SK-N-SH (cell line): ENCODE measurements around the gene CHST3. TPM values are rescaled to one million over a fixed set of nuclear protein-coding genes. Genes with fewer than 3 reads are reported as not detected.

Experiments
- CTCF ChIA-PET: fragments of 300-600, 350-600 bp; formaldehyde crosslinking; extraction: SDS; loops from one replicate; lab custom pipeline; 2021; lab: Yijun Ruan, JAX
- POLR2A ChIA-PET: fragments of 350-600 bp; sonication (Branson Sonifier 250); formaldehyde crosslinking; extraction: SDS; loops from one replicate; lab custom pipeline; 2020; ENCODE audit warnings: antibody characterized with exemption, inconsistent platforms; lab: Yijun Ruan, JAX
- DNase-seq: peaks from one replicate; pipeline ENCODE4 v3.0.0; 2012
- H2AFZ ChIP-seq: fragments of 200-600 bp; sonication (generic); 2 replicates; pipeline ENCODE4 v1.8.1; 2016; ENCODE audit warnings: antibody characterized with exemption, mild to moderate bottlenecking, low read depth
- H3F3A ChIP-seq: fragments of 200-600 bp; sonication (generic); replicated peaks from 2 replicates; pipeline ENCODE3; 2016; ENCODE audit warnings: antibody characterized with exemption, mild to moderate bottlenecking; ENCODE audit not compliant: insufficient read depth
- H3K27ac ChIP-seq, 2 experiments: fragments of 200-500 bp in 1 of 2; fragments of 200-600 bp in 1 of 2; sonication (Bioruptor generic) in 1 of 2; sonication (generic), shearing (Covaris generic) in 1 of 2; 2 replicates each; pipeline versions ENCODE4 v1.5.1 to v1.6.1; 2014 to 2016; ENCODE audit warnings: low read depth in 2 of 2, inconsistent platforms in 1 of 2, low read length in 1 of 2, mild to moderate bottlenecking in 1 of 2, mixed read lengths in 1 of 2
- H3K27me3 ChIP-seq: fragments of 200-600 bp; sonication (generic), shearing (Covaris generic); 2 replicates; pipeline ENCODE4 v1.6.1; 2016; ENCODE audit warnings: mixed run types; ENCODE audit not compliant: insufficient read depth
- H3K36me3 ChIP-seq, 2 experiments: fragments of 200-500 bp in 1 of 2; fragments of 200-600 bp in 1 of 2; sonication (Bioruptor generic) in 1 of 2; sonication (generic) in 1 of 2; replicated peaks in 1 of 2; 2 replicates each; pipeline versions ENCODE3 to v1.5.1; 2014 to 2016; ENCODE audit warnings: low read length in 1 of 2, mild to moderate bottlenecking in 1 of 2; ENCODE audit not compliant: insufficient read depth in 2 of 2, control insufficient read depth in 1 of 2
- H3K4me1 ChIP-seq, 2 experiments: fragments of 200-500 bp in 1 of 2; fragments of 200-600 bp in 1 of 2; sonication (Bioruptor generic) in 1 of 2; sonication (generic), shearing (Covaris generic) in 1 of 2; 2 replicates each; pipeline versions ENCODE4 v1.5.1 to v1.6.1; 2014 to 2016; ENCODE audit warnings: low read depth in 1 of 2, low read length in 1 of 2, mixed run types in 1 of 2; ENCODE audit not compliant: insufficient read depth in 2 of 2, control insufficient read depth in 1 of 2
- H3K4me2 ChIP-seq: fragments of 200-600 bp; sonication (generic), shearing (Covaris generic); 2 replicates; pipeline ENCODE4 v1.6.1; 2017; ENCODE audit warnings: mixed run types
- H3K4me3 ChIP-seq, 2 experiments: fragments of 200-500 bp in 1 of 2; fragments of 200-600 bp in 1 of 2; sonication (Bioruptor generic) in 1 of 2; sonication (generic), shearing (Covaris generic) in 1 of 2; 2 replicates each; pipeline versions ENCODE4 v1.5.1 to v1.8.1; 2014 to 2016; ENCODE audit warnings: low read depth in 2 of 2, inconsistent platforms in 1 of 2, low read length in 1 of 2, mild to moderate bottlenecking in 1 of 2, mixed read lengths in 1 of 2, moderate library complexity in 1 of 2
- H3K79me2 ChIP-seq: fragments of 200-600 bp; sonication (generic); 2 replicates; pipeline ENCODE4 v1.8.1; 2017; ENCODE audit warnings: mild to moderate bottlenecking; ENCODE audit not compliant: insufficient read depth
- H3K9ac ChIP-seq: fragments of 200-600 bp; sonication (generic); 2 replicates; pipeline ENCODE4 v1.6.1; 2017; ENCODE audit warnings: mixed run types
- H3K9me2 ChIP-seq: fragments of 200-600 bp; sonication (generic); 2 replicates; pipeline ENCODE4 v1.6.1; 2017; ENCODE audit warnings: mixed run types
- H3K9me3 ChIP-seq: fragments of 200-600 bp; sonication (generic); 2 replicates; pipeline ENCODE4 v1.6.1; 2017; ENCODE audit warnings: mixed run types, mild to moderate bottlenecking, moderate library complexity
- H4K20me1 ChIP-seq: fragments of 200-600 bp; sonication (generic); 2 replicates; pipeline ENCODE4 v1.6.1; 2017; ENCODE audit warnings: mild to moderate bottlenecking, mixed run types; ENCODE audit not compliant: insufficient read depth
- EZH2phosphoT487 ChIP-seq: fragments of 200-600 bp; sonication (generic); IDR thresholded peaks from 2 replicates; pipeline ENCODE4 v1.6.1; 2017; ENCODE audit warnings: low read depth, mixed run types, mild to moderate bottlenecking, antibody characterized with exemption, moderate library complexity, borderline replicate concordance
- FOXJ3 ChIP-seq: sonication (generic); formaldehyde crosslinking; IDR thresholded peaks from 2 replicates; pipeline ENCODE4 v1.5.1; 2020; ENCODE audit warnings: mild to moderate bottlenecking, missing genetic modification reagents
- FOXM1 ChIP-seq: IDR thresholded peaks from 2 replicates; pipeline ENCODE4 v1.4.0; 2012; ENCODE audit warnings: low read depth, mild to moderate bottlenecking
- GABPA ChIP-seq: IDR thresholded peaks from 2 replicates; pipeline ENCODE4 v1.4.0; 2012; ENCODE audit warnings: low read depth, mild to moderate bottlenecking
- GATA2 ChIP-seq: sonication (generic); formaldehyde crosslinking; IDR thresholded peaks from 2 replicates; pipeline ENCODE4 v1.5.0; 2020; ENCODE audit warnings: mild to moderate bottlenecking, missing genetic modification reagents
- JUND ChIP-seq: IDR thresholded peaks from 2 replicates; pipeline ENCODE4 v1.4.0; 2012
- MAX ChIP-seq: IDR thresholded peaks from 2 replicates; pipeline ENCODE4 v1.4.0; 2012; ENCODE audit warnings: low read depth
- MEF2A ChIP-seq: IDR thresholded peaks from 2 replicates; pipeline ENCODE4 v1.4.0; 2012; ENCODE audit warnings: low read depth, borderline replicate concordance
- NFIC ChIP-seq: IDR thresholded peaks from 2 replicates; pipeline ENCODE4 v1.4.0; 2012; ENCODE audit warnings: borderline replicate concordance
- RAD21 ChIP-seq: IDR thresholded peaks from 2 replicates; pipeline ENCODE4 v1.6.1; 2012; ENCODE audit warnings: mild to moderate bottlenecking, low read length
- RCOR1 ChIP-seq: fragments of 150-350 bp; IDR thresholded peaks from 2 replicates; pipeline ENCODE4 v1.6.1; 2017; ENCODE audit warnings: antibody characterized with exemption, low read length
- SMC3 ChIP-seq: IDR thresholded peaks from 2 replicates; pipeline ENCODE4 v1.6.1; 2012; ENCODE audit warnings: low read depth, low read length, improper control_type of control experiment
- TAF1 ChIP-seq: IDR thresholded peaks from 2 replicates; pipeline ENCODE4 v1.6.1; 2012; ENCODE audit warnings: low read depth, mild to moderate bottlenecking, low read length, moderate library complexity, borderline replicate concordance
- TEAD4 ChIP-seq: IDR thresholded peaks from 2 replicates; pipeline ENCODE4 v1.4.0; 2012; ENCODE audit warnings: mild to moderate bottlenecking, borderline replicate concordance; ENCODE audit not compliant: insufficient read depth
- USF2 ChIP-seq: fragments of 150-350 bp; IDR thresholded peaks from 2 replicates; pipeline ENCODE4 v1.6.1; 2017; ENCODE audit warnings: antibody characterized with exemption, low read length, low read depth, borderline replicate concordance
- WGBS: methylation state at CpG from one replicate; pipeline ENCODE4 v1.1.6; 2017; ENCODE audit warnings: low lambda C conversion rate; 5-methylcytosine and 5-hydroxymethylcytosine counted together
- polyA plus RNA-seq, 3 experiments: library from polyadenylated mRNA; depleted of rRNA; stranded (reverse); fragments of >200 nt; gene quantifications; 2 replicates each; pipeline ENCODE4 v1.2.3, GENCODE V29; 2012
- TF ChIP-seq, protein P1 (sequence below): IDR thresholded peaks from 2 replicates; pipeline ENCODE4 v1.6.1; 2012; ENCODE audit warnings: mild to moderate bottlenecking, low read depth, low read length, moderate library complexity
- TF ChIP-seq, protein P2 (sequence below): fragments of 200-600 bp; sonication (generic); IDR thresholded peaks from 2 replicates; pipeline ENCODE4 v1.6.1; 2017; ENCODE audit warnings: antibody characterized with exemption, mild to moderate bottlenecking, moderate library complexity
- TF ChIP-seq, protein P3 (sequence below): fragments of 150-350 bp; IDR thresholded peaks from 2 replicates; pipeline ENCODE4 v1.6.1; 2016; ENCODE audit warnings: mild to moderate bottlenecking, low read depth, low read length
- TF ChIP-seq, protein P4 (sequence below): IDR thresholded peaks from 2 replicates; pipeline ENCODE4; 2012

The CHST3 gene
- polyA plus RNA-seq, 1 of the 3 experiments (the other 2 are of a cell fraction): 6.0 TPM

GRCh38 chr10:72015841-72016240 is 51.6 kb downstream of the CHST3 start:
- Histone ChIP-seq H3K9ac (no peak overlapping the region), H3K27me3 (no peaks in the 10 kb centered on the region), H3K36me3 (peaks cover 0 to 2% of the 10 kb centered on the region in 2 experiments), H3K9me3 (no peaks in the 10 kb centered on the region), H3F3A (no peaks in the 10 kb centered on the region), H3K4me3 (no peak overlapping the region), H3K4me2 (no peak overlapping the region), H3K9me2 (no peaks in the 10 kb centered on the region), H3K27ac (no peak overlapping the region), H2AFZ (no peak overlapping the region), H4K20me1 (no peaks in the 10 kb centered on the region), H3K79me2 (no peaks in the 10 kb centered on the region), H3K4me1 (peaks cover 0 to 31% of the 10 kb centered on the region in 2 experiments; a peak in 2 of 4 replicates)
- CTCF ChIA-PET: interaction anchor here (0.7 kb wide), 1 partner anchor 32 kb away, joined by 3 read pairs; no protein-coding TSS in a partner anchor
- POLR2A ChIA-PET: no interaction called here
- WGBS: 91% methylated on average over 8 of the region's 8 CpGs
- no peak for TF ChIP-seq RCOR1
- TF ChIP-seq GATA2: no peak
- no peak for TF ChIP-seq JUND
- TF ChIP-seq, protein P1, sequence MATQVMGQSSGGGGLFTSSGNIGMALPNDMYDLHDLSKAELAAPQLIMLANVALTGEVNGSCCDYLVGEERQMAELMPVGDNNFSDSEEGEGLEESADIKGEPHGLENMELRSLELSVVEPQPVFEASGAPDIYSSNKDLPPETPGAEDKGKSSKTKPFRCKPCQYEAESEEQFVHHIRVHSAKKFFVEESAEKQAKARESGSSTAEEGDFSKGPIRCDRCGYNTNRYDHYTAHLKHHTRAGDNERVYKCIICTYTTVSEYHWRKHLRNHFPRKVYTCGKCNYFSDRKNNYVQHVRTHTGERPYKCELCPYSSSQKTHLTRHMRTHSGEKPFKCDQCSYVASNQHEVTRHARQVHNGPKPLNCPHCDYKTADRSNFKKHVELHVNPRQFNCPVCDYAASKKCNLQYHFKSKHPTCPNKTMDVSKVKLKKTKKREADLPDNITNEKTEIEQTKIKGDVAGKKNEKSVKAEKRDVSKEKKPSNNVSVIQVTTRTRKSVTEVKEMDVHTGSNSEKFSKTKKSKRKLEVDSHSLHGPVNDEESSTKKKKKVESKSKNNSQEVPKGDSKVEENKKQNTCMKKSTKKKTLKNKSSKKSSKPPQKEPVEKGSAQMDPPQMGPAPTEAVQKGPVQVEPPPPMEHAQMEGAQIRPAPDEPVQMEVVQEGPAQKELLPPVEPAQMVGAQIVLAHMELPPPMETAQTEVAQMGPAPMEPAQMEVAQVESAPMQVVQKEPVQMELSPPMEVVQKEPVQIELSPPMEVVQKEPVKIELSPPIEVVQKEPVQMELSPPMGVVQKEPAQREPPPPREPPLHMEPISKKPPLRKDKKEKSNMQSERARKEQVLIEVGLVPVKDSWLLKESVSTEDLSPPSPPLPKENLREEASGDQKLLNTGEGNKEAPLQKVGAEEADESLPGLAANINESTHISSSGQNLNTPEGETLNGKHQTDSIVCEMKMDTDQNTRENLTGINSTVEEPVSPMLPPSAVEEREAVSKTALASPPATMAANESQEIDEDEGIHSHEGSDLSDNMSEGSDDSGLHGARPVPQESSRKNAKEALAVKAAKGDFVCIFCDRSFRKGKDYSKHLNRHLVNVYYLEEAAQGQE: no peak
- TF ChIP-seq TAF1: no peak
- TF ChIP-seq, protein P2, sequence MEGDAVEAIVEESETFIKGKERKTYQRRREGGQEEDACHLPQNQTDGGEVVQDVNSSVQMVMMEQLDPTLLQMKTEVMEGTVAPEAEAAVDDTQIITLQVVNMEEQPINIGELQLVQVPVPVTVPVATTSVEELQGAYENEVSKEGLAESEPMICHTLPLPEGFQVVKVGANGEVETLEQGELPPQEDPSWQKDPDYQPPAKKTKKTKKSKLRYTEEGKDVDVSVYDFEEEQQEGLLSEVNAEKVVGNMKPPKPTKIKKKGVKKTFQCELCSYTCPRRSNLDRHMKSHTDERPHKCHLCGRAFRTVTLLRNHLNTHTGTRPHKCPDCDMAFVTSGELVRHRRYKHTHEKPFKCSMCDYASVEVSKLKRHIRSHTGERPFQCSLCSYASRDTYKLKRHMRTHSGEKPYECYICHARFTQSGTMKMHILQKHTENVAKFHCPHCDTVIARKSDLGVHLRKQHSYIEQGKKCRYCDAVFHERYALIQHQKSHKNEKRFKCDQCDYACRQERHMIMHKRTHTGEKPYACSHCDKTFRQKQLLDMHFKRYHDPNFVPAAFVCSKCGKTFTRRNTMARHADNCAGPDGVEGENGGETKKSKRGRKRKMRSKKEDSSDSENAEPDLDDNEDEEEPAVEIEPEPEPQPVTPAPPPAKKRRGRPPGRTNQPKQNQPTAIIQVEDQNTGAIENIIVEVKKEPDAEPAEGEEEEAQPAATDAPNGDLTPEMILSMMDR: no peak
- TF ChIP-seq NFIC: no peak
- TF ChIP-seq, protein P3, sequence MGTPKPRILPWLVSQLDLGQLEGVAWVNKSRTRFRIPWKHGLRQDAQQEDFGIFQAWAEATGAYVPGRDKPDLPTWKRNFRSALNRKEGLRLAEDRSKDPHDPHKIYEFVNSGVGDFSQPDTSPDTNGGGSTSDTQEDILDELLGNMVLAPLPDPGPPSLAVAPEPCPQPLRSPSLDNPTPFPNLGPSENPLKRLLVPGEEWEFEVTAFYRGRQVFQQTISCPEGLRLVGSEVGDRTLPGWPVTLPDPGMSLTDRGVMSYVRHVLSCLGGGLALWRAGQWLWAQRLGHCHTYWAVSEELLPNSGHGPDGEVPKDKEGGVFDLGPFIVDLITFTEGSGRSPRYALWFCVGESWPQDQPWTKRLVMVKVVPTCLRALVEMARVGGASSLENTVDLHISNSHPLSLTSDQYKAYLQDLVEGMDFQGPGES: no peak
- TF ChIP-seq GABPA: no peak
- TF ChIP-seq EZH2phosphoT487: no peak
- TF ChIP-seq USF2: no peak
- TF ChIP-seq, protein P4, sequence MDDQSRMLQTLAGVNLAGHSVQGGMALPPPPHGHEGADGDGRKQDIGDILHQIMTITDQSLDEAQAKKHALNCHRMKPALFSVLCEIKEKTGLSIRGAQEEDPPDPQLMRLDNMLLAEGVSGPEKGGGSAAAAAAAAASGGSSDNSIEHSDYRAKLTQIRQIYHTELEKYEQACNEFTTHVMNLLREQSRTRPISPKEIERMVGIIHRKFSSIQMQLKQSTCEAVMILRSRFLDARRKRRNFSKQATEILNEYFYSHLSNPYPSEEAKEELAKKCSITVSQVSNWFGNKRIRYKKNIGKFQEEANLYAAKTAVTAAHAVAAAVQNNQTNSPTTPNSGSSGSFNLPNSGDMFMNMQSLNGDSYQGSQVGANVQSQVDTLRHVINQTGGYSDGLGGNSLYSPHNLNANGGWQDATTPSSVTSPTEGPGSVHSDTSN: no peak
- no peak for TF ChIP-seq RAD21
- TF ChIP-seq MEF2A: no peak
- TF ChIP-seq SMC3: no peak
- no peak for TF ChIP-seq FOXJ3
- TF ChIP-seq FOXM1: no peak
- TF ChIP-seq TEAD4: no peak
- TF ChIP-seq MAX: no peak
- DNase-seq: no peak
